Right lung (tissue), 5 donors: Measurements from ENCODE around the gene IFITM10. TPM values are rescaled to one million over a fixed set of nuclear protein-coding genes. Genes with fewer than 3 reads are reported as not detected.

Experiments
- DNase-seq, 2 donors: peaks; one replicate each; pipeline ENCODE4 v3.0.0-alpha.2; 2013
- polyA plus RNA-seq, 5 donors: library from polyadenylated mRNA; unstranded; fragments of 120-200 nt; gene quantifications; one replicate each; pipeline versions ENCODE4 v1.2.1 to v1.2.3, GENCODE V29; 2013; ENCODE audit warnings: inconsistent platforms in 1 of 5, low replicate concordance in 1 of 5; ENCODE audit not compliant: insufficient read length in 5 of 5, insufficient read depth in 1 of 5

IFITM10 gene
- polyA plus RNA-seq, 5 donors: 0.08 to 0.24 (median 0.10) TPM

DNA sequence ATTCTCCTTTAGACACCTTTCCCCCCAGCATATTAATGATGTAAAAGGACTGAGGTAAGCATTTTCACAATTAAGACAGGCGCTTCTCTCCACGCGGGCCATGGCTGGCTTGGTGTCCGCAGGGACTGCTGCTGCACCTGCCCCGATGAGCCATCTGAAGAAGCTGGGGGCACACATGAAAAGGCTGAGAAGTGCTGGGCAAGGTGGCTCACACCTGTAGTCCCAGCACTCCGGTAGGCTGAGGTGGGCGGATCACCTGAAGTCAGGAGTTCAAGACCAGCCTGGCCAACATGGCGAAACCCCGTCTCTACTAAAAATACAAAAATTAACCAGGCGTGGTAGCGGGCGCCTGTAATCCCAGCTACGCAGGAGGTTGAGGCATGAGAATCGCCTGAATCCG is 32.1 kb downstream of the IFITM10 start:
- no peak for DNase-seq

DNA sequence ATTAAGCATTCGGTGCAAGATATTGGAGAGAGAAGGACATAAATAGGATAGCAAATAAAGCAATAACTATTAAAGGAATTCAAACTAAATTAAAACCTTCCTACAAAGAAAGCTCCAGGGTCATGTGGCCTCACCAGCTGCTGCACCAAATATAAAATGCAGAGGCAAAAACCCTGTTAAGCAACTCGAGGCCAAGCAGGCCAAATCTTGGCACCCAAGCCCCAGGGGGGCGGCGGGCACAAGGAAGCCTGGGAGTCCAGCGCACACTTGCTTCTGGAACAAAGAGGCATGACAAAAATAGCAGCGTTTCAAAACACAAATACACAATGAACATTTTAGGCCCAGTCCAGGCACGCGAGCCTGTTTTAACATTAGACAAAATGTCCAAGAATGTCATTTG is 32.6 kb downstream of the IFITM10 start:
- no peak for DNase-seq

DNA sequence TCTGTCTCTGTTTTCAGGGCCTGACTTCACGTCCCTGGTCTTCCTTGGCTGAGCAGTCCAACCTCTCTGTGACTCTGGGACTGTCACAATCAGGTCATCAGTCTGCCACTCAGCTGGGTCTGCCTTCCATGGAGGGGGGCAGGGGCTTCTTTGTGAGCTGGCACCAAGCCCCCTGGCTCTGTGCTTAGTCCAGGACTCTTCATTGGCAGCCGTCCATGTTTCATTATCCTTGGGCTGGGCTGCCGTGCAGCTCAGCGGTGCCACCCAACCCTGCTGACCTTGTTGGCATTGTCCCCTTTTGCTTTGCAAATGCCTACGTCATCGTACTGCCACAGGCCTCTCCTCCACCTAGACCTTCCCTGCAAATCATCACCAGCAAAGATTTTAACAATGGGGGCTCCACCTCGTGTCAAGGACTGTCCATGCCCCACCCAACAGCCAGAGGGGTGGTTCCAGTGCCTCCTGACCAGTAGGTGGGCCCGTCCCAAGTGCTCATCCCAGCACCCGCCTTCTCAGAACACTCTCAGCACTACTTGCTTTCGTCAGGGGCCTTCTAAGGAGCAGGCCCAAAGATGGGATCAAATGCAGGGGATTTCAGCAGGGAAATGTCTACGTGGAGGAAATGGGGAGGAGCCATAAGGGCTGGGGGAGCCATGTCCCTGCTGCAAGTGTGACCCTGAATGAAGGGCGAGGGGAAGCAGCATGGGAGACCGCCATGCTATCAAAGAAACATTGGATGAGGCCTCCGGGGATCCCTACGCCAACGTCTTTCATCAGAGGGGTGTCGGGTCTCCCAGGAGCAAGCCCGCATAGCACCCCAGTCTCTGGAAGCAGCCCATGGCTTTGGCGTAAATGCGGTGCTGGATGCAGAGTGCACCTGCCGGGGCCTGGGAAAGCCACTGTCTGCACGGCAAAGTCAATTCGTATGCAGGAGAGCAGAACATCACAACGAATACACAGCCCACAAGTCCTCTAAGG is 35.2 kb downstream of the IFITM10 start:
- DNase-seq: no peak

DNA sequence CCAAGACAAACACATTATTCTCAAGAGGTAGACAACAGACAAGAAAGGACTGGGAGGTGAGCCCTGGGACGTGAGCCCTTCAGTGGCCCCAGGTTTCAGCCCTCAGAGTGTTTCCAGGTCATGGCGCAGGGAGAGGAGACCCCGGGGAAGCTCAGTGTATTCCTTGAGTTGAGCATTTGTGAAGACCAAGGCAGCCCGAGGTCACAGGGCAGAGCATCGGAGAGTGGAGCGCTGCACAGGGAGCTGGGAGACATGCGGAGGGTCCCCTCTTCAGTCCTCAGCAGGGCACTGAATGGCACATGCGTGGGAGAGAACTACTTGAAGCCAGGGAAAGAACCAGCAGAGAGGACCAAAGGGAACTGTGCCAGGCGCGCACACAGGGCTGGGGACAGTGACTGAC is 41.7 kb downstream of the IFITM10 start:
- DNase-seq: no peak

DNA sequence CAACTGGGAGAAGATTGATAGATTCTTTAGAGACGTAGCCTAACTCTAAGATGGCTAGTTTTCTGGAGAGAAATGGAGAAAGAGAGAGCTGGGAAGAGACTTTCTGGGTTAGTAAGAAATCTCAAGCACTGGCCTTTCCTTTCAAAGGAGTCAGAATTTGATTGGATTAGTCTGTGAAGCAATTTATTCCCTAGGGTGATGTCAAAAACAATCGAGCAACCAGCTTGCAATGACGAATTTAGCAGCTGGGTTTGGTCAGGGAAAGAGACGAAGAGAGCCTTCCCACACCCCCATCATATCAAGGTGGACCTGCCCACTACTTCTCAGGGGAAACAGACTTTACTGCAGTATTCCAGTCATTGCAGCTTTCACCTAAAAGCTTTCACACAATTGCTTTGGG is 42.6 kb downstream of the IFITM10 start:
- no peak for DNase-seq

DNA sequence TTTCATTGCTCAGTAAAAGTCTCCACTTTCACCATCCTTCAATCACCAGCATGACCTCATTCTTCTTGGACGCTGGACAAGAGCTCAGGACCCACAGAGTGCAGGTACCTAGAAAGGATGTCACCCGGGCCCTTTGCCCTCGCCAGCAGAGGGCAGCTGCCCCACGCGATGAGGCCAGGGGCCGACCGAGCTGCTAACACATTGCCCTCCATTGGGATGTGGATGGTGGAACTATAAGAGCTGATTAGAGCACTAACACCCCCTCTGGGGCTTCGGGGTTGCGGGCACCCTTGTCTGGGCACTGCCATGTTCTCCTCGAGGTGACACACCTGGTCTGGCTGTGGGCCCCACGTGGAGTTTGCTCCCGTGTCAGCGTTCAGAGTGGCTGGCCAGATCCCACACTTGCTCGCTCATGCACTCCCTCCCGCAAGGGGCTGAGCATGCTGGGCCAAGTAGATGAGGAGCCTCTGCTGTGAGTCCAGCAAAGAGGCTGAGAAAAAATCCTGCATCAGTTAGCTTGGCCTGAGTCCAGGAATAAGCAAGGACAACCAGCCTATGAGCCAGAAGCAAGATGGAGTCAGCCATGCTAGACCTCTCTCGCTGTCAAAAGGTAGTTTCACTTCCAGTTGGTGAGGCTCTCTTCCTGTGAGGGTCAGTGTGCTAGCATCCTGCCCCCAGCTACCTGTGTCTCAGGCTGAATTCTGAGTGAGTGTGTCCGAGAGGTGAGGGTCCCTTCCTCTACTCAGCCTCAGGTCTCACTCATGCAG is 43.6 kb downstream of the IFITM10 start:
- no peak for DNase-seq

DNA sequence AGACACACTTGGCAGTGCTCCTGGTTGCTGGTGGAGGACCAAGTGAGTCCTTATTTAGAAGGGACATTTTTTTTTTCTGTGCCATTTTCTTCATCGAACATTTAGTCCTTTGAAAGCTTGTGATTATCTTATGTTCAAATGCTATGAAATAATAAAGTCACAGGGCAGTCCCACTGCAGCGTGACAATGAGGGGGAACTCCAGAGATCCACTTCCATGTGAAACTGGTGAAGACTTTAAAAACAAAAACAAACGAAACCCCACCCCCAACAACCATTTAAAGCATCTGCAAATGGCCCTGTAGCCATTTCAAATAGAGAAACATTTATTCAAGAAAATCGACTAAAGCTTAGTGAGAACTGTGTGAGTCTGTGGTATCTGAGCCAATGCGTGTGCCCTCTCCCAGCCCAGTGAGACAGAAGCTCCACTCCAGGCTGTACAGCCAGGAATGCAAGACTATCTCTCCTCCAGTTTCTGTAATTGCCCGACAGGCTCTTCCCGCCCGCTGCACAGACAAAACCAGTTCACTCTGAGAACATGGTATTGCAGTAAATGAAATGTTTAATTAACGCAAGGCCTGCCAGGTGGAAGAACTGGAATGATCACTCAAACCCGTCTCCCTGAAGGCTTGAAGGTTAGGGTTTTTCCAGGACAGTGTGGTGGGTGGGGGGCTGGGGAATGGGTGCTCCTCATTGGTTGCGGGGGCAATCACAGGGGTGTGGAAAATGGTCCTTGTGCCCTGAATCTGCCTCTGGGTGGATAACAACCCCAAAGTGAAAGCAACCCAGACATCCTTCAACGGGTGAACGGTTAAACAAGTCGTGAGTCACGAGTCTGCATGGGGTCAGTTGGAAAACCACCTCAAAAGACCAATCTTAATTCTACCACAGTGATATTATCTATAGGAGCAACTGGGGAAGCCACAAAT is 45.0 kb downstream of the IFITM10 start:
- no peak for DNase-seq

DNA sequence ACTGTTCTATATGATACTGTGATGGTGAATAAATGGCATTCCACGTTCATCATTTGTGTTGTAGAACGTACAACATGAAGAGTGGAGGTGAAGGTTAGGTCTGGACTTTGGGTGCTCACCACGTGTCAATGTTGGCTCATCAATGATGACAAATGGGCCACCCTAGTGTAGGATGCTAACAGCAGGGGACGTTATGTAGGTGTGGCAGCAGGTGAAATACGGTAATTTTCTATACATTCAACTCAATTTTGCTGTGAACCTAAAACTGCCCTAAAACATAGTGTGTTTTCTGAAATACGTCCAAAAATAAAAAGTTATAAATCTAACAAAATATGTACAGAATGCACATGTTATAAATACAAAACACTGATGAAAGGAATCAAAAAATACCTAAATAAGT is 47.2 kb downstream of the IFITM10 start:
- DNase-seq: no peak

DNA sequence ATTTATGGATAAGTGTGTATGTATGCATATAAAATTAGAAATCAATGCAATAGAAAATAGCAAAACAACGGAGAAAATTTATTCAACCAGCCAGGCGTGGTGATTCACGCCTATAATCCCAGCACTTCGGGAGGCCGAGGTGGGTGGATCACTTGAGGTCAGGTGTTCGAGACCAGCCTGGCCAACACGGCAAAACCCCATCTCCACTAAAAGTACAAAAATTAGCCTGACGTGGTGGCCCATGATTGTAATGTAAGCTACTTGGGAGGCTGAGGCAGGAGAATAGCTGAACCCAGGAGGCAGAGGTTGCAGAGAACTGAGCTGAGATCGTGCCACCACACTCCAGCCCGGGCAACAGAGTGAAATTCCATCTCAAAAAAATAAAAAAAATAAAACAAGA is 47.9 kb downstream of the IFITM10 start:
- DNase-seq: no peak

DNA sequence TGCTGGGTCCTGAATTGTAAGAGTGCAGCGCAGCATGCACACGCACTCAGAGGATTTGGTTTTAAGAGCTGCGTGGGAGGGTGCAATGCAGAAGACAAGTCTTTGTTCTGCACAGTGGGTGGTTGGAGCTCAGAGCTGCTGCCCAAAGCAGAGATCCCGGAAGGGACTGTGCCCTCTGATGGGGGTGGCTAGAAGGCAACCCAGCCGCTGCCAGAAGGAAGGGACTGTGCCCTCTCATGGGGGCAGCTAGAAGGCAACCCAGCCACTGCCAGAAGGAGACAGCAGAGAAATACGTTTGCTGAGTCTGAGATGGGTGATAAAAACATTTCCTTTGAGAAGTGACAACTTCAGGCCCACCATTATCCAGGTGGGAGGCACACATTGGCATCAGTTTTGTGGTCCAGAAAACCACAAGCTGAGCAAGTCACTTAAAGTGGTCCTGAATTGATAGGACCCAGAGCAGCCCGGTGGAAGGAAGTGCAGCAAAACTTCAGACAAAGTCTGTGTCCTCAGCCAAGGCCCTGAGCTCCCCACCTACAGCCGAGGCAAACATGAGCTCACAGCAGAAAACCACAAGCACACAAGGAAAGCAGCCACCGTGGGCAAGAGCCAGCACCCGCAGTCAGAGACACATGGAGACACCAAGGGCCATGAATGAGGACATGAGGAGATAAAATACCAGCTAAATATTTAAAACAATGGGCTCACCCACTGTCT is 49.1 kb downstream of the IFITM10 start:
- DNase-seq: no peak

DNA sequence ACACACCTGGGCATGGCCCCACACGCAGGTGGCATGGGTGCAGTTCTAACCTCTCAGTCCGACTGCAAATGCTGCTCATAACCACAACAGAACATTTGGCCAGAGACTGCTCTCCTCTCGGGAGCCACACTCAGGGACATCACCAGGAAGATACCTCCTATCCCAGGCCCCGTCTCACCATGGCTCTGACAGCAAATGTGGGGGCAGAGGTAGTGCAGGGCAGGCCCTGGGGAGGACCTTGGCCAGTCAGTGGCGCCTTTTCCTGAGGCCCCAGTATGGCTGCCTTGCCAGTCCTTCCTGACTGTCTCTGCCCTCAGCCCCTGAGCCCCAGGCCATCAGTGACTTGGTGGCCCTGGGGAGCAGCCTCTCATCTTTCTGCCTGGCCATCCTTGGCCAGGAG is 50.6 kb downstream of the IFITM10 start:
- no peak for DNase-seq

DNA sequence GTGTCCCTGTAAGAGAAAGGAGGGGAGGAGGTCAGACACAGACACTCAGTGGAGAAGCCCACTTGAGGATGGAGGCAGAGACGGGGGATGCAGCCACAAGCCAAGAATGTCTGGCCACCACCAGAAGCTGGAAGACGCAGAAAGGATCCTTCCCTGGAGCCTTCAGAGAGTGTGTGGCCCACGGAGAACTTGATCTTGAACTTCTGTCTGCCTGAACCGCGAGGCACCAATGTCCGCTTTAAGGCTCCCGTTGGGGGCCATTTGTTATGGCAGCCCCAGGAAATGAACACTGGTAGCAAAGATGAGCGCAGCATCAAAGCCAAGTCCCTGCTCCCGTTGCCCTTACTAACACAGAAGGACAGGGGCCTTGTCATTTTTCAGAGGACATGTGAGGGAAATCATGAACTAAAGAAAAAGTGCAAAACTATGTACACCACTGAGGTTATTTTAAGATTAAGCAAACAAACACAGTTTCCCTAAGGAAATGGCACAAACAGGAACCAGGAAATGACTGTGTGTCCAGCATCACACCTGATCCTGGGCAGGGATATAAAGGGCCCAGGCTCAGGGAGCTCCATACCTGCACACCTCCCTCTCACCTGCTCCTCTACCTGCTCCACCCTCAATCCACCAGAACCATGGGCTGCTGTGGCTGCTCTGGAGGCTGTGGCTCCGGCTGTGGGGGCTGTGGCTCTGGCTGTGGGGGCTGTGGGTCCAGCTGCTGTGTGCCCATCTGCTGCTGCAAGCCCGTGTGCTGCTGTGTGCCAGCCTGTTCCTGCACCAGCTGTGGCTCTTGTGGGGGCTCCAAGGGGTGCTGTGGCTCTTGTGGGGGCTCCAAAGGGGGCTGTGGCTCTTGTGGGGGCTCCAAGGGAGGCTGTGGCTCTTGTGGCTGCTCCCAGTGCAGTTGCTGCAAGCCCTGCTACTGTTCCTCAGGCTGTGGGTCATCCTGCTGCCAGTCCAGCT is 53.5 kb downstream of the IFITM10 start, which contains the start of gene KRTAP5-6:
Gene KRTAP5-6, plus strand, starts transcription at position 588 of the 963 bp plus-strand sequence. Its CDS starts 51 bp downstream, at position 639.
- no peak for DNase-seq

DNA sequence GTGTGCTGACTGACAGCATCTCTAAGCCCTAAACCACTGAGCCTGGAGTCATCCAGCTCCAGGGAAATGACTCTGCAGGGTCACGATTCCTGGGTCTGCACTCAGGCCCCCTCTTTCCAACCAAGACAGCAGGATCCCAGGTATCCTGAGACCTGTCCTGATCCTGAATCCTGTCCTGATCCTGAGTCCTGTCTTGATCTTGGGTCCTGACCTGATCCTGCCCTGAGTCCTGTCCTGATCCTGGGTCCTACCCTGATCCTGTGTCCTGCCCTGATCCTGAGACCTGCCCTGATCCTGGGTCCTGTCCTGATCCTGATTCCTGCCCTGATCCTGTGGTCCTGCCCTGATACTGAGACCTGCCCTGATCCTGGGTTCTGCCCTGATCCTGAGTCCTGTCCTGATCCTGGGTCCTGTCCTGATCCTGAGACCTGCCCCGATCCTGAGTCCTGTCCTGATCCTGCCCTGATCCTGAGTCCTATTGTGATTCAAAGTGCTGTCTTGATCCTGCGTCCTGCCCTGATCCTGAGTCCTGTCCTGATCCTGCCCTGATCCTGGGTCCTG is 54.8 kb downstream of the IFITM10 start:
- DNase-seq: no peak

DNA sequence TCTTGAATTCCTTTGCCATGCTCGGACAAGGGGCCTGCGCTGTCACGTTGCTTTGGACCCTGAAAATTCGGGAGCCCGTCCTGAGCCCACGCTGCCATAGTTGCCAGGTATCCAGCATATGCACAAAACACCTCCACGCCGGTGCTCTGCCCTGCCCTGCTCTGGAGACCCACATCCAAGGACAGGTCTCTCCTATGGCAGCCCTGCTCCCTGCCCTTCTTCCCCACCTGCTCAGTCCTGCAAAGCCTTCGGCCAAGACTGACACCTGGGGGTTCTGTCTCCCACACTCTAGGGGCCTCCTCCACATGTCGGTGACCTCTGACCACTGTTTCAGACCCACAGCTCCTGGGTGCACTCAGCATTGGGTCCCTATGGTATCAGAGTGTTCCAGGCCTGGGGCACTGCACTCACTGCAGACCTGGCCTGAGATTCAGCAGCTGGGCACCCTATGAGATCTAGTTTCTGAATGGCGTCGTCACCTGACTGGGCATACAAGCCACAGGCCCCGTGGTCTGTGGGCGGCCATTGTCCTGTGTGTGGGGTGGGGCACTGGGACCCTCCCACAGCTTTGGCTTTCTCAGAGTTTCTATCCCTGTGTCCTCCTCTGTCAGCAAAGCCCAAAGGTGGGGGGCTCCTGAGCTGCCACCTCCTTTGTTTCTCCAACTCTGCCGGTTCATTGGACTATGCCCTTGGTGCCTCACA is 55.4 kb downstream of the IFITM10 start:
- DNase-seq: no peak

DNA sequence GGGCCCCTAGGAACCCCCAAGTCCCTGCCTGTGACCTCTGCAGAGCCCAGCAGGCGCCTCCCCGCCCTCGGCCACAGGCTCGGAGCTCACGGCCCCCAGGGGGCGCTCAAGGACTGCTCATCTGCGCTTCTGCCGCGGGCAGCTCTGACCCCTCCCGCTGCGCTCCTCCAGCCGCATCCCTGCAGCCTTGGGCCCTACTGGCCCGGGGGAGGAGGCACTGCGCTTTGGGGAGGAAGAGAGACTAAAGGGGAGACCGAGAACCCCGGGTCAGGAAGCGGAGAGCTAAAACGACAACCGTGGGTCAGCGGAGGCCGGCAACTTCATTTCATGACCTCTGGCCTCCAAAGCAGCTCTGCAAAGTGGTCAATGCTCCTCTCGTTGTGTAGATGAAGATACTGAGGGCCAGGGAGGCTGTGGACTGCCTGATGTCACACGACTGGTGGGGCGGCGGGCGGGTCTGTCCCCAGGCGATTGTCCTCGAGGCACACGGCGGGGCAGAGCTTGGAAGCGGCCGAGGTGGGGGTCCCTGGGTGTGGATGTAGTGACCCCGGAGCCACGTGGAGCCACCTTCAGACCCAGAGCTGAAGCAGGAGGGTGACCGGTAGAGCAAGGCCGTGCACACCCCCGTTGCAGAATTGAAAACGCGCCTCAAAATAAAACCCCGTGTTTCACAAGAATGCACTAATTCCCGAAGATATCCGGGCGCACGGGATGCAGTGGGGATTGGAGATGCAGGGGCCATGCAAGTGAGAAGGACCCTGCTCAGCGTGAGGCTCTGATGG is 56.1 kb downstream of the IFITM10 start:
- peak; percentile 72 to 75 for DNase-seq

DNA sequence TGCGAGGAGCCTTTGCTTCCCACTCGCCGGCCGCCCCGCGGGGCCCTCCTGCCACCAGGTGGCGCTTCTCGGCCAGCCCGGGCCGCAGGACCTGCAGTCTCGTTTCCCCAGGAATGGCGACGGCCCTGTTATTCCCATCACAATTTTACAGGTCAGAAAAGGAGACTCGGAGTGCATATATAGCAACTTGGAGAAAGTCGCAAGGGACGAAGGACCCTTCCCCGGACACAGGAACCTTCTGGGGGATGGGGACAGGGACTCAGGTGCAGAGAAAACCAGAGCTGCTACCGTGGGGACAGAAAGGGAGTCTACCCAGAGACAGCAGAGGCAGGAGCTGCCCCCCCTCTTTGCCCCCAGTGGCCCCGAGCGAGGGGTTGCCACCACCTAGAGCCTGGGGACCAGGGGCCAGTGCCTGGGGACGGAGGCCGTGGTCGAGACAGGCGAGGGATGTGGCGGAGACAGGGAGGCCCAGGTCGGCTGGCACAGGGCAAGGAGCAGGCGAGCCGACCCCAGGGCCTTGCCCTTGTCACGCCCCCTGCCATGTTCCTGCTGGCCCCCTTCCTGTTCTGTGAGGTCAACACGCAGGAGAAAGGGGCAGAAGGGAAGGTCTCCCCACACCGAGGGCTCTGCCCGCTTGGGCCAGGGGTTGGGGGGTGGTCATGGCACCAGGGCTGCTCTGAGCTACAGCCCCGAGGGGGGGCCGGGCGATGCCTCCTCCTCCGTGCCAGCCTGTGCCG is 56.9 kb downstream of the IFITM10 start:
- DNase-seq: peak; percentile 53 to 68

DNA sequence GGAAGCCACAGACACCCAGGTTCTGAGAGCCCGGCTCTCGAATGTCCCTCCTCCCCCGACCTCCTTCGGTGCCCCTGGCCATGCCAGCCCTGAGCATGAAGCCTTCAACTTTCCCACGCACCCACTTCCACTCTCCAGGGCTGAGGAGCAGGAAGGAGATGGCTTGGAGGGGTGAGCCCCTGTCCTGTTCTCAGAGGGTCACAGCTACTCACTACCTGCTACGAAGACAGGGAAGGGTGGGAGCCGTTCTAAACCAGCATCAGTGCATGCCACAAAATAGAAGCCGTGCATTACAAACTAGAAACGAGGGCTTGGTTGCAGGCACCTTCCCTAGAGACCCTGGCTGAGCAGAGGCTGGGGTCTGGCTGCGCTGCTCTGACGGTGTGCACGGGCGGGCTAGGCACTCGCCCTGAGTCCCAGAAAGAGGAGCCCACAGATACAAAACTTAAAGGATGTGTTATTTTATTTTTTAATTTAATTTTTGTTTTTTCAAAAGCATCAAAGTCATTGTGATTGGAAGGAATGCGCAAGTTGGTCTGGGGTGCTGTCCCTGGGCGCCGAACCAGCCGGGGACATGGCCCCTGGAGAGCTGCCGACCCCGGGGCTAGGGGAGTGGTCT is 57.6 kb downstream of the IFITM10 start:
- no peak for DNase-seq
